ENCODE results near the gene DDX3X.
A peak's percentile ranks its signal among the peaks of the same experiment; 100 is the strongest.
"Not testable (repeated sequence)": the region's sequence is repeated elsewhere in the genome, so short reads cannot be mapped to it uniquely, and the experiment has no call there.

The DDX3X gene

GRCh38 chrX:41332005-41332404, 2.0 kb upstream of the DDX3X start:
- no peak for DNase-seq

GRCh38 chrX:41332408-41333002, 1.5 kb upstream of the DDX3X start:
- DNase-seq = peak; percentile 55

- peak; percentile 94 for DNase-seq
Measured at GRCh38 chrX:41333003-41333743, 789 bp upstream of the DDX3X start.

GRCh38 chrX:41334363-41335197, 618 bp downstream of the DDX3X start:
- DNase-seq = peak; percentile 91

- no peak for DNase-seq
Measured at GRCh38 chrX:41335198-41335957, 1.4 kb downstream of the DDX3X start.

GRCh38 chrX:41335958-41336331, 2.0 kb downstream of the DDX3X start:
- peak; percentile 39 for DNase-seq

- DNase-seq = no peak
Measured at GRCh38 chrX:41336447-41336846, 2.5 kb downstream of the DDX3X start.

- no peak for DNase-seq
Measured at GRCh38 chrX:41337140-41337539, 3.2 kb downstream of the DDX3X start.

GRCh38 chrX:41338436-41338835, 4.5 kb downstream of the DDX3X start:
- no peak for DNase-seq

- no peak for DNase-seq
Measured at GRCh38 chrX:41339148-41339547, 5.2 kb downstream of the DDX3X start.

GRCh38 chrX:41344053-41344452, 10.1 kb downstream of the DDX3X start:
- no peak for DNase-seq

GRCh38 chrX:41347186-41347585, 13.2 kb downstream of the DDX3X start:
- DNase-seq = no peak

GRCh38 chrX:41348551-41348950, 14.6 kb downstream of the DDX3X start:
- DNase-seq = no peak

- DNase-seq = no peak
Measured at GRCh38 chrX:41350150-41350975, 16.4 kb downstream of the DDX3X start.

GRCh38 chrX:41350976-41351569, 17.1 kb downstream of the DDX3X start:
- DNase-seq = peak; percentile 27

- DNase-seq = no peak
Measured at GRCh38 chrX:41351923-41352322, 18.0 kb downstream of the DDX3X start.

- no peak for DNase-seq
Measured at GRCh38 chrX:41352329-41352838, 18.4 kb downstream of the DDX3X start.

GRCh38 chrX:41353985-41354384, 20.0 kb downstream of the DDX3X start:
- DNase-seq = no peak

- no peak for DNase-seq
Measured at GRCh38 chrX:41369152-41369551, 35.2 kb downstream of the DDX3X start.

- not testable (repeated sequence) for DNase-seq
Measured at GRCh38 chrX:41371575-41371974, 37.6 kb downstream of the DDX3X start.

- DNase-seq = no peak
Measured at GRCh38 chrX:41373989-41374606, 40.1 kb downstream of the DDX3X start.
